Measurements from ENCODE around the gene SECISBP2. TPM values are rescaled to one million over a fixed set of nuclear protein-coding genes. Genes with fewer than 3 reads are reported as not detected.

Gene SECISBP2
- polyA plus RNA-seq, 1 of the 3 experiments (the other 2 are of a cell fraction) = 21.2 TPM

GRCh38 chr9:89398621-89399020 is 80.3 kb downstream of the SECISBP2 start (continued):
- TF ChIP-seq SMC3 (IDR thresholded peaks at IDR 0.05; ENCODE audit: low read depth, low read length) (no peak), FOSL2 (IDR thresholded peaks at IDR 0.05; ENCODE audit: borderline replicate concordance, low read depth) (no peak), PBX3 (IDR thresholded peaks at IDR 0.05) (no peak), USF2 (IDR thresholded peaks at IDR 0.05; ENCODE audit: borderline replicate concordance, low read depth, low read length) (no peak), YY1 (IDR thresholded peaks at IDR 0.05; ENCODE audit: low read depth) (no peak)

GRCh38 chr9:89400403-89401116 is 82.3 kb downstream of the SECISBP2 start:
- H3K79me2 ChIP-seq (ENCODE audit: insufficient read depth) = no peaks in the 10 kb centered on the region
- H3K9me2 ChIP-seq = no peaks in the 10 kb centered on the region
- no peak overlapping the region for H3K9ac ChIP-seq
- no peaks in the 10 kb centered on the region for H3K27me3 ChIP-seq (ENCODE audit: insufficient read depth)
- H3K27ac ChIP-seq (ENCODE audit: low read depth in 2 of 2, low read length in 1 of 2) = no peak overlapping the region
- no peak overlapping the region for H3K4me3 ChIP-seq (ENCODE audit: low read depth in 2 of 2, low read length in 1 of 2)
- CTCF ChIA-PET = no interaction called here
- POLR2A ChIA-PET = no interaction called here
- peaks cover 0 to 21% of the 10 kb centered on the region in 2 experiments; a peak in 1 of 4 replicates for H3K4me1 ChIP-seq (ENCODE audit: control insufficient read depth in 1 of 2, insufficient read depth in 2 of 2, low read depth in 1 of 2, low read length in 1 of 2)
- no peaks in the 10 kb centered on the region for H3K9me3 ChIP-seq
- H3K4me2 ChIP-seq = no peak overlapping the region
- no peak overlapping the region for H2AFZ ChIP-seq (ENCODE audit: low read depth)
- no peaks in the 10 kb centered on the region for H4K20me1 ChIP-seq (ENCODE audit: insufficient read depth)
- H3K36me3 ChIP-seq (replicated peaks in 1 of 2; ENCODE audit: control insufficient read depth in 1 of 2, insufficient read depth in 2 of 2, low read length in 1 of 2) = peaks cover 0 to 2% of the 10 kb centered on the region in 2 experiments
- DNase-seq = no peak
- H3F3A ChIP-seq (replicated peaks; ENCODE audit: insufficient read depth) = no peaks in the 10 kb centered on the region
- WGBS (ENCODE audit: low lambda C conversion rate) = 88% methylated on average over 12 of the region's 12 CpGs
- no peak for TF ChIP-seq SIN3A (IDR thresholded peaks at IDR 0.05; ENCODE audit: borderline replicate concordance, low read depth, low read length)
- no peak for TF ChIP-seq YY1 (IDR thresholded peaks at IDR 0.05; ENCODE audit: low read depth)
- no peak for TF ChIP-seq TCF12 (IDR thresholded peaks at IDR 0.05)
- TF ChIP-seq POLR2AphosphoS5 (IDR thresholded peaks at IDR 0.05; ENCODE audit: low read depth, low read length) = no peak
- no peak for TF ChIP-seq REST (IDR thresholded peaks at IDR 0.05; ENCODE audit: low read depth, low read length)
- TF ChIP-seq SMC3 (IDR thresholded peaks at IDR 0.05; ENCODE audit: low read depth, low read length) = no peak
- TF ChIP-seq TAF1 (IDR thresholded peaks at IDR 0.05; ENCODE audit: borderline replicate concordance, low read depth, low read length) = no peak
- TF ChIP-seq CTCF (IDR thresholded peaks at IDR 0.05) = no peak
- no peak for TF ChIP-seq RXRA (IDR thresholded peaks at IDR 0.05; ENCODE audit: borderline replicate concordance, low read depth)
- no peak for TF ChIP-seq TEAD4 (IDR thresholded peaks at IDR 0.05; ENCODE audit: borderline replicate concordance, insufficient read depth)
- no peak for TF ChIP-seq PBX3 (IDR thresholded peaks at IDR 0.05)
- no peak for TF ChIP-seq JUND (IDR thresholded peaks at IDR 0.05)
- TF ChIP-seq RAD21 (IDR thresholded peaks at IDR 0.05; ENCODE audit: low read length) = no peak
- TF ChIP-seq EZH2phosphoT487 (IDR thresholded peaks at IDR 0.05; ENCODE audit: borderline replicate concordance, low read depth) = no peak
- TF ChIP-seq ZBTB33 (IDR thresholded peaks at IDR 0.05; ENCODE audit: borderline replicate concordance, low read depth) = no peak
- no peak for TF ChIP-seq USF2 (IDR thresholded peaks at IDR 0.05; ENCODE audit: borderline replicate concordance, low read depth, low read length)
